SK-N-SH (cell line): ENCODE results near the gene IKBKE. TPM values are rescaled to one million over a fixed set of nuclear protein-coding genes. Genes with fewer than 3 reads are reported as not detected.

ENCODE experiments used
- CTCF ChIA-PET: fragments of 300-600, 350-600 bp; formaldehyde crosslinking; extraction: SDS; loops from one replicate; lab custom pipeline; 2021; lab: Yijun Ruan, JAX
- POLR2A ChIA-PET: fragments of 350-600 bp; sonication (Branson Sonifier 250); formaldehyde crosslinking; extraction: SDS; loops from one replicate; lab custom pipeline; 2020; ENCODE audit warnings: antibody characterized with exemption, inconsistent platforms; lab: Yijun Ruan, JAX
- DNase-seq: peaks from one replicate; pipeline ENCODE4 v3.0.0; 2012
- H2AFZ ChIP-seq: fragments of 200-600 bp; sonication (generic); 2 replicates; pipeline ENCODE4 v1.8.1; 2016; ENCODE audit warnings: antibody characterized with exemption, mild to moderate bottlenecking, low read depth
- H3F3A ChIP-seq: fragments of 200-600 bp; sonication (generic); replicated peaks from 2 replicates; pipeline ENCODE3; 2016; ENCODE audit warnings: antibody characterized with exemption, mild to moderate bottlenecking; ENCODE audit not compliant: insufficient read depth
- H3K27ac ChIP-seq, 2 experiments: fragments of 200-500 bp in 1 of 2; fragments of 200-600 bp in 1 of 2; sonication (Bioruptor generic) in 1 of 2; sonication (generic), shearing (Covaris generic) in 1 of 2; 2 replicates each; pipeline versions ENCODE4 v1.5.1 to v1.6.1; 2014 to 2016; ENCODE audit warnings: low read depth in 2 of 2, inconsistent platforms in 1 of 2, low read length in 1 of 2, mild to moderate bottlenecking in 1 of 2, mixed read lengths in 1 of 2
- H3K27me3 ChIP-seq: fragments of 200-600 bp; sonication (generic), shearing (Covaris generic); 2 replicates; pipeline ENCODE4 v1.6.1; 2016; ENCODE audit warnings: mixed run types; ENCODE audit not compliant: insufficient read depth
- H3K36me3 ChIP-seq, 2 experiments: fragments of 200-500 bp in 1 of 2; fragments of 200-600 bp in 1 of 2; sonication (Bioruptor generic) in 1 of 2; sonication (generic) in 1 of 2; replicated peaks in 1 of 2; 2 replicates each; pipeline versions ENCODE3 to v1.5.1; 2014 to 2016; ENCODE audit warnings: low read length in 1 of 2, mild to moderate bottlenecking in 1 of 2; ENCODE audit not compliant: insufficient read depth in 2 of 2, control insufficient read depth in 1 of 2
- H3K4me1 ChIP-seq, 2 experiments: fragments of 200-500 bp in 1 of 2; fragments of 200-600 bp in 1 of 2; sonication (Bioruptor generic) in 1 of 2; sonication (generic), shearing (Covaris generic) in 1 of 2; 2 replicates each; pipeline versions ENCODE4 v1.5.1 to v1.6.1; 2014 to 2016; ENCODE audit warnings: low read depth in 1 of 2, low read length in 1 of 2, mixed run types in 1 of 2; ENCODE audit not compliant: insufficient read depth in 2 of 2, control insufficient read depth in 1 of 2
- H3K4me2 ChIP-seq: fragments of 200-600 bp; sonication (generic), shearing (Covaris generic); 2 replicates; pipeline ENCODE4 v1.6.1; 2017; ENCODE audit warnings: mixed run types
- H3K4me3 ChIP-seq, 2 experiments: fragments of 200-500 bp in 1 of 2; fragments of 200-600 bp in 1 of 2; sonication (Bioruptor generic) in 1 of 2; sonication (generic), shearing (Covaris generic) in 1 of 2; 2 replicates each; pipeline versions ENCODE4 v1.5.1 to v1.8.1; 2014 to 2016; ENCODE audit warnings: low read depth in 2 of 2, inconsistent platforms in 1 of 2, low read length in 1 of 2, mild to moderate bottlenecking in 1 of 2, mixed read lengths in 1 of 2, moderate library complexity in 1 of 2
- H3K79me2 ChIP-seq: fragments of 200-600 bp; sonication (generic); 2 replicates; pipeline ENCODE4 v1.8.1; 2017; ENCODE audit warnings: mild to moderate bottlenecking; ENCODE audit not compliant: insufficient read depth
- H3K9ac ChIP-seq: fragments of 200-600 bp; sonication (generic); 2 replicates; pipeline ENCODE4 v1.6.1; 2017; ENCODE audit warnings: mixed run types
- H3K9me2 ChIP-seq: fragments of 200-600 bp; sonication (generic); 2 replicates; pipeline ENCODE4 v1.6.1; 2017; ENCODE audit warnings: mixed run types
- H3K9me3 ChIP-seq: fragments of 200-600 bp; sonication (generic); 2 replicates; pipeline ENCODE4 v1.6.1; 2017; ENCODE audit warnings: mixed run types, mild to moderate bottlenecking, moderate library complexity
- H4K20me1 ChIP-seq: fragments of 200-600 bp; sonication (generic); 2 replicates; pipeline ENCODE4 v1.6.1; 2017; ENCODE audit warnings: mild to moderate bottlenecking, mixed run types; ENCODE audit not compliant: insufficient read depth
- CTCF ChIP-seq: fragments of 200-600 bp; sonication (generic); IDR thresholded peaks from 2 replicates; pipeline ENCODE4 v1.6.1; 2017; ENCODE audit warnings: antibody characterized with exemption, mild to moderate bottlenecking, moderate library complexity
- EP300 ChIP-seq, 2 experiments: IDR thresholded peaks; 2 replicates each; pipeline versions ENCODE4 v1.4.0 to v1.6.1; 2012; ENCODE audit warnings: borderline replicate concordance in 1 of 2, low read depth in 1 of 2, low read length in 1 of 2
- EZH2phosphoT487 ChIP-seq: fragments of 200-600 bp; sonication (generic); IDR thresholded peaks from 2 replicates; pipeline ENCODE4 v1.6.1; 2017; ENCODE audit warnings: low read depth, mixed run types, mild to moderate bottlenecking, antibody characterized with exemption, moderate library complexity, borderline replicate concordance
- FOSL2 ChIP-seq: IDR thresholded peaks from 2 replicates; pipeline ENCODE4 v1.4.0; 2012; ENCODE audit warnings: low read depth, mild to moderate bottlenecking, moderate library complexity, borderline replicate concordance
- FOXJ3 ChIP-seq: sonication (generic); formaldehyde crosslinking; IDR thresholded peaks from 2 replicates; pipeline ENCODE4 v1.5.1; 2020; ENCODE audit warnings: mild to moderate bottlenecking, missing genetic modification reagents
- FOXM1 ChIP-seq: IDR thresholded peaks from 2 replicates; pipeline ENCODE4 v1.4.0; 2012; ENCODE audit warnings: low read depth, mild to moderate bottlenecking
- GATA2 ChIP-seq: sonication (generic); formaldehyde crosslinking; IDR thresholded peaks from 2 replicates; pipeline ENCODE4 v1.5.0; 2020; ENCODE audit warnings: mild to moderate bottlenecking, missing genetic modification reagents
- IRF3 ChIP-seq: fragments of 150-350 bp; IDR thresholded peaks from 2 replicates; pipeline ENCODE4 v1.6.1; 2016; ENCODE audit warnings: mild to moderate bottlenecking, low read depth, low read length
- MEF2A ChIP-seq: IDR thresholded peaks from 2 replicates; pipeline ENCODE4 v1.4.0; 2012; ENCODE audit warnings: low read depth, borderline replicate concordance
- NRF1 ChIP-seq: IDR thresholded peaks from 2 replicates; pipeline ENCODE4 v1.6.1; 2012; ENCODE audit warnings: low read depth, mild to moderate bottlenecking, low read length
- RAD21 ChIP-seq: IDR thresholded peaks from 2 replicates; pipeline ENCODE4 v1.6.1; 2012; ENCODE audit warnings: mild to moderate bottlenecking, low read length
- RCOR1 ChIP-seq: fragments of 150-350 bp; IDR thresholded peaks from 2 replicates; pipeline ENCODE4 v1.6.1; 2017; ENCODE audit warnings: antibody characterized with exemption, low read length
- REST ChIP-seq: IDR thresholded peaks from 2 replicates; pipeline ENCODE4 v1.6.1; 2012; ENCODE audit warnings: mild to moderate bottlenecking, low read depth, low read length, moderate library complexity
- TAF1 ChIP-seq: IDR thresholded peaks from 2 replicates; pipeline ENCODE4 v1.6.1; 2012; ENCODE audit warnings: low read depth, mild to moderate bottlenecking, low read length, moderate library complexity, borderline replicate concordance
- TCF12 ChIP-seq: IDR thresholded peaks from 2 replicates; pipeline ENCODE4 v1.4.0; 2012
- USF1 ChIP-seq: IDR thresholded peaks from 2 replicates; pipeline ENCODE4 v1.4.0; 2012; ENCODE audit warnings: low read depth, borderline replicate concordance
- WGBS: methylation state at CpG from one replicate; pipeline ENCODE4 v1.1.6; 2017; ENCODE audit warnings: low lambda C conversion rate; 5-methylcytosine and 5-hydroxymethylcytosine counted together
- polyA plus RNA-seq, 3 experiments: library from polyadenylated mRNA; depleted of rRNA; stranded (reverse); fragments of >200 nt; gene quantifications; 2 replicates each; pipeline ENCODE4 v1.2.3, GENCODE V29; 2012

IKBKE gene
- polyA plus RNA-seq, 1 of the 3 experiments (the other 2 are of a cell fraction) = 14.5 TPM

- no peak overlapping the region for H3K9ac ChIP-seq
- WGBS = 96% methylated on average over 9 of the region's 9 CpGs
- H3K27me3 ChIP-seq = no peaks in the 10 kb centered on the region
- H3F3A ChIP-seq = no peaks in the 10 kb centered on the region
- POLR2A ChIA-PET = no interaction called here
- no peak overlapping the region for H3K4me3 ChIP-seq
- no peak overlapping the region for H3K27ac ChIP-seq
- no peak overlapping the region for H3K4me2 ChIP-seq
- DNase-seq = no peak
- no peaks in the 10 kb centered on the region for H3K4me1 ChIP-seq
- no peaks in the 10 kb centered on the region for H3K9me3 ChIP-seq
- no peaks in the 10 kb centered on the region for H3K79me2 ChIP-seq
- no peak overlapping the region for H2AFZ ChIP-seq
- peaks cover 46 to 59% of the 10 kb centered on the region in 2 experiments for H3K36me3 ChIP-seq
- H3K9me2 ChIP-seq = no peaks in the 10 kb centered on the region
- no peak for TF ChIP-seq MEF2A
- CTCF ChIA-PET = interaction anchor here (0.8 to 1.8 kb wide), 3 partner anchors 8 to 526 kb away, joined by 3 to 6 read pairs (median 4); no protein-coding TSS in a partner anchor
- no peaks in the 10 kb centered on the region for H4K20me1 ChIP-seq
Observed at GRCh38 chr1:206430031-206430983, 40.0 kb upstream of the IKBKE start.

GRCh38 chr1:206435445-206435844, 34.8 kb upstream of the IKBKE start:
- ChIA-PET CTCF (interaction anchor here (0.8 to 1.0 kb wide), 2 partner anchors 10 to 44 kb away, joined by 3 read pairs; no protein-coding TSS in a partner anchor), POLR2A (no interaction called here)
- no peaks in the 10 kb centered on the region for H3K9me3 ChIP-seq
- no peak overlapping the region for H3K27ac ChIP-seq
- no peak overlapping the region for H3K4me3 ChIP-seq
- H3F3A ChIP-seq = no peaks in the 10 kb centered on the region
- no peaks in the 10 kb centered on the region for H3K79me2 ChIP-seq
- no peaks in the 10 kb centered on the region for H4K20me1 ChIP-seq
- no CpG with 5 or more reads among the region's 1 CpG for WGBS
- H3K36me3 ChIP-seq = peaks cover 56 to 88% of the 10 kb centered on the region in 2 experiments
- H3K9ac ChIP-seq = no peak overlapping the region
- no peaks in the 10 kb centered on the region for H3K9me2 ChIP-seq
- DNase-seq = no peak
- TF ChIP-seq NRF1 = no peak
- TF ChIP-seq CTCF = no peak
- no peak for TF ChIP-seq REST
- TF ChIP-seq FOXJ3 (CRISPR knock-in tag) = no peak
- no peak for TF ChIP-seq USF1
- no peak for TF ChIP-seq MEF2A
- TF ChIP-seq GATA2 (CRISPR knock-in tag) = no peak
- TF ChIP-seq EP300 (IDR thresholded peaks at IDR 0.05; ENCODE audit: borderline replicate concordance in 1 of 2, low read depth in 1 of 2, low read length in 1 of 2) = no peak
- no peak for TF ChIP-seq FOXM1
- no peak for TF ChIP-seq TAF1
- no peak for TF ChIP-seq TCF12
- TF ChIP-seq RAD21 = no peak
- TF ChIP-seq RCOR1 = no peak
- TF ChIP-seq IRF3 = no peak
- TF ChIP-seq FOSL2 = no peak
- TF ChIP-seq EZH2phosphoT487 = no peak
- H3K27me3 ChIP-seq = no peaks in the 10 kb centered on the region
- no peak overlapping the region for H2AFZ ChIP-seq
- no peaks in the 10 kb centered on the region; a peak in 1 of 4 replicates for H3K4me1 ChIP-seq
- no peak overlapping the region for H3K4me2 ChIP-seq
